Measurements from ENCODE around the gene NGEF. TPM values are rescaled to one million over a fixed set of nuclear protein-coding genes. Genes with fewer than 3 reads are reported as not detected.

Gene NGEF
- total RNA-seq, 6 experiments from 2014 or later, result 16.4 to 20.9 (median 20.2) TPM

GRCh38 chr2:233051241-233052149 is 38.4 kb upstream of the NGEF start:
- peak in 1 of 3 donors; percentile 62 for DNase-seq
- intact Hi-C loops (cut with DNase I), result no loop called here
- WGBS (ENCODE audit: insufficient coverage, low coverage, low lambda C conversion rate, missing lambda C conversion rate), result 54% methylated on average over 20 of the region's 24 CpGs
- Histone ChIP-seq H3K27ac (no peak overlapping the region), H3K9me3 (no peaks in the 10 kb centered on the region), H3K27me3 (no peaks in the 10 kb centered on the region), H3K4me1 (no peaks in the 10 kb centered on the region), H3K36me3 (no peaks in the 10 kb centered on the region), H3K4me3 (no peak overlapping the region)
- ATAC-seq, result peak; percentile 53 to 83 (median 69)
- TF ChIP-seq, protein P1, sequence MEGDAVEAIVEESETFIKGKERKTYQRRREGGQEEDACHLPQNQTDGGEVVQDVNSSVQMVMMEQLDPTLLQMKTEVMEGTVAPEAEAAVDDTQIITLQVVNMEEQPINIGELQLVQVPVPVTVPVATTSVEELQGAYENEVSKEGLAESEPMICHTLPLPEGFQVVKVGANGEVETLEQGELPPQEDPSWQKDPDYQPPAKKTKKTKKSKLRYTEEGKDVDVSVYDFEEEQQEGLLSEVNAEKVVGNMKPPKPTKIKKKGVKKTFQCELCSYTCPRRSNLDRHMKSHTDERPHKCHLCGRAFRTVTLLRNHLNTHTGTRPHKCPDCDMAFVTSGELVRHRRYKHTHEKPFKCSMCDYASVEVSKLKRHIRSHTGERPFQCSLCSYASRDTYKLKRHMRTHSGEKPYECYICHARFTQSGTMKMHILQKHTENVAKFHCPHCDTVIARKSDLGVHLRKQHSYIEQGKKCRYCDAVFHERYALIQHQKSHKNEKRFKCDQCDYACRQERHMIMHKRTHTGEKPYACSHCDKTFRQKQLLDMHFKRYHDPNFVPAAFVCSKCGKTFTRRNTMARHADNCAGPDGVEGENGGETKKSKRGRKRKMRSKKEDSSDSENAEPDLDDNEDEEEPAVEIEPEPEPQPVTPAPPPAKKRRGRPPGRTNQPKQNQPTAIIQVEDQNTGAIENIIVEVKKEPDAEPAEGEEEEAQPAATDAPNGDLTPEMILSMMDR (IDR thresholded peaks at IDR 0.05), result no peak
- TF ChIP-seq POLR2A (IDR thresholded peaks at IDR 0.05), result no peak

GRCh38 chr2:233049194-233049761 is 36.2 kb upstream of the NGEF start:
- Histone ChIP-seq H3K27me3 (no peaks in the 10 kb centered on the region), H3K36me3 (no peaks in the 10 kb centered on the region), H3K27ac (no peak overlapping the region), H3K4me1 (no peaks in the 10 kb centered on the region), H3K9me3 (no peaks in the 10 kb centered on the region), H3K4me3 (no peak overlapping the region)
- TF ChIP-seq POLR2A (IDR thresholded peaks at IDR 0.05), result no peak
- TF ChIP-seq, protein P1 (IDR thresholded peaks at IDR 0.05), result no peak
- intact Hi-C loops (cut with DNase I), result no loop called here
- 34% methylated on average over 3 of the region's 4 CpGs for WGBS (ENCODE audit: insufficient coverage, low coverage, low lambda C conversion rate, missing lambda C conversion rate)
- no peak for DNase-seq
- ATAC-seq, result no peak

GRCh38 chr2:233048569-233049193 is 35.6 kb upstream of the NGEF start:
- ATAC-seq (no peak), DNase-seq (no peak)
- 90% methylated on average over 10 of the region's 10 CpGs for WGBS (ENCODE audit: insufficient coverage, low coverage, low lambda C conversion rate, missing lambda C conversion rate)
- Histone ChIP-seq H3K4me1 (peaks cover 0 to under 1% (median 0%) of the 10 kb centered on the region in 4 donors), H3K27ac (no peak overlapping the region), H3K4me3 (no peak overlapping the region), H3K36me3 (no peaks in the 10 kb centered on the region), H3K27me3 (no peaks in the 10 kb centered on the region), H3K9me3 (no peaks in the 10 kb centered on the region)
- intact Hi-C loops (cut with DNase I), result no loop called here
- no peak for TF ChIP-seq POLR2A (IDR thresholded peaks at IDR 0.05)
- TF ChIP-seq, protein P1 (IDR thresholded peaks at IDR 0.05), result no peak

GRCh38 chr2:233047667-233048066 is 34.6 kb upstream of the NGEF start:
- DNase-seq, result no peak
- Histone ChIP-seq H3K4me3 (no peak overlapping the region), H3K4me1 (peaks cover 0 to 5% (median 0%) of the 10 kb centered on the region in 4 donors), H3K27me3 (no peaks in the 10 kb centered on the region), H3K27ac (no peak overlapping the region), H3K36me3 (no peaks in the 10 kb centered on the region), H3K9me3 (no peaks in the 10 kb centered on the region)
- TF ChIP-seq POLR2A (IDR thresholded peaks at IDR 0.05), result no peak
- TF ChIP-seq, protein P1 (IDR thresholded peaks at IDR 0.05), result no peak
- no peak for ATAC-seq
- WGBS (ENCODE audit: insufficient coverage, low coverage, low lambda C conversion rate, missing lambda C conversion rate), result 85% methylated on average over 9 of the region's 9 CpGs
- intact Hi-C loops (cut with DNase I), result no loop called here
